ENCODE results near the gene PTGR3.

Gene PTGR3

GRCh38 chr18:75214766-75215510 lies 6.0 kb upstream of the PTGR3 start:
- no peak for DNase-seq (ENCODE audit: low spot score)

- no peak for DNase-seq (ENCODE audit: low spot score)
Observed at GRCh38 chr18:75214332-75214690, 5.4 kb upstream of the PTGR3 start.

- no peak for DNase-seq (ENCODE audit: low spot score)
Observed at GRCh38 chr18:75213611-75214331, 4.8 kb upstream of the PTGR3 start.

GRCh38 chr18:75212751-75213090 lies 3.8 kb upstream of the PTGR3 start:
- DNase-seq (ENCODE audit: low spot score), result no peak

- DNase-seq (ENCODE audit: low spot score), result peak; percentile 47
Observed at GRCh38 chr18:75211953-75212750, 3.2 kb upstream of the PTGR3 start.

GRCh38 chr18:75211626-75211952 lies 2.6 kb upstream of the PTGR3 start:
- DNase-seq (ENCODE audit: low spot score), result no peak

GRCh38 chr18:75211002-75211621 lies 2.2 kb upstream of the PTGR3 start:
- no peak for DNase-seq (ENCODE audit: low spot score)

GRCh38 chr18:75210274-75211001 lies 1.5 kb upstream of the PTGR3 start, which contains the start of gene TSHZ1:
Gene TSHZ1 (plus strand): TSS chr18:75210797. CDS start chr18:75211877, 1,080 bp downstream.
- peak; percentile 93 for DNase-seq (ENCODE audit: low spot score)

GRCh38 chr18:75209951-75210258 lies 966 bp upstream of the PTGR3 start:
- peak; percentile 55 for DNase-seq (ENCODE audit: low spot score)

GRCh38 chr18:75208836-75209128 lies 157 bp downstream of the PTGR3 start:
- DNase-seq (ENCODE audit: low spot score), result no peak

- DNase-seq (ENCODE audit: low spot score), result peak; percentile 63
Observed at GRCh38 chr18:75208155-75208835, 644 bp downstream of the PTGR3 start.

GRCh38 chr18:75207310-75208154 lies 1.4 kb downstream of the PTGR3 start:
- no peak for DNase-seq (ENCODE audit: low spot score)

- no peak for DNase-seq (ENCODE audit: low spot score)
Observed at GRCh38 chr18:75206452-75207309, 2.3 kb downstream of the PTGR3 start.

- DNase-seq (ENCODE audit: low spot score), result no peak
Observed at GRCh38 chr18:75205514-75206132, 3.3 kb downstream of the PTGR3 start.

- no peak for DNase-seq (ENCODE audit: low spot score)
Observed at GRCh38 chr18:75204732-75205513, 4.0 kb downstream of the PTGR3 start.

- no peak for DNase-seq (ENCODE audit: low spot score)
Observed at GRCh38 chr18:75204269-75204731, 4.6 kb downstream of the PTGR3 start.

GRCh38 chr18:75203416-75204268 lies 5.3 kb downstream of the PTGR3 start:
- peak; percentile 55 for DNase-seq (ENCODE audit: low spot score)

Measured in Ammon's horn (tissue), 1 donor.